Ovary (tissue), 3 donors: ENCODE results near the gene GLT8D1.

Experiments used
- CTCF ChIP-seq, 3 donors: fragments of 450-650 bp in 2 of 3; fragments of 200-600 bp in 1 of 3; IDR thresholded peaks; one replicate each; pipeline versions ENCODE4 v1.5.1 to v1.8.0; 2016 to 2022; ENCODE audit warnings: antibody characterized with exemption in 3 of 3, mild to moderate bottlenecking in 1 of 3
- EP300 ChIP-seq: sonication (generic); formaldehyde crosslinking; IDR thresholded peaks from one replicate; pipeline ENCODE4 v1.6.1; 2017; ENCODE audit warnings: antibody characterized with exemption
- POLR2A ChIP-seq: fragments of 450-650 bp; IDR thresholded peaks from one replicate; pipeline ENCODE4 v1.6.1; 2017; ENCODE audit warnings: antibody characterized with exemption, mild to moderate bottlenecking, moderate library complexity
- donor health status: DM: no; HTN: no; CAD: no.

GRCh38 chr3:52695798-52696671 lies 9.6 kb downstream of the GLT8D1 start:
- TF ChIP-seq POLR2A (no peak), CTCF (IDR thresholded peaks at IDR 0.05) (no peak), EP300 (no peak)
